Measurements from ENCODE around the gene MMP11.

The MMP11 gene

DNA sequence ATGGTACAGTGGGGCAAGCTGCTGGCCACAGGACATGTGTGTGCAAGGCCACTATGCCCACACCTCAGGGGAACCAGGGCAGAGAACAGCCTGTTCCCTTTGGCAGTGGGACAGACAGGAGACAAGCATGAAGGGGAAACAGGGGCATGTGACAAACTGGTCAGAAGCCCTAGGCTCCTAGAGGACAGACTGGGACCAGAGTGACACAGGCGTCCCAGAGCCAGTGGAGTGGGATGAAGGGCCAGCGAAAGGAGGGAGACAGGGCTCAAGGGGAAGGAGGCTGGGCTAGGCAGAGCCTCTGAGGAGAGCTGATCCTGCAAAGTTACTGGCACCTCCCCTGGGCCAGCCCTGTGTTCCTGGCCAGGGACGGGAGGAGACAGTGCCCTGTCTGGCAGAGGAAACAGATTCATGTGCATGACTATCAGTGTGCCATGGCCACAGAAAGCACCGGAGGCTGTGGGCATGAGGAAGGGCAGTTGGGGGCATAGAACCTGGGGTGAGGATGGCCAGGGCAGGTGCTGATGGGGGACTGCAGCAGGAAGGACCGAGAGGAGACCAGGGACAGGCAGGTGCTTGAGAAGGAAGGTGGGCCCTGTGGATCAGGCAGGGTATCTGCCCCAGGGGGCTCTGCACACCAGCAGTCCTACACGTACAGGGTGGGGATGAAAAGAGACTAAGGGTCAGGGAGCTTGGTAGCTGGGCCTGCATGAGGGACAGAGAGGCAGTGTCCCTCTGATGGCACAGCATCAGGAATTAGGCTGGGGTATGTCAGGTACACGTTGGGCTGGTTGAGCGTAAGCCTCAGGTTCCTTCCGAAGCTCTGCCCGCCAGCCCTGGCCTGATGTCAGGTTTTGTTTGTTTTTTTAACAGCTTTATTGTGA, 56.4 kb downstream of the MMP11 start:
- no peak for DNase-seq (ENCODE audit: low read depth)
- no peak overlapping the region for H3K4me3 ChIP-seq (ENCODE audit: low read depth, low read length)
- TF ChIP-seq, protein P1, sequence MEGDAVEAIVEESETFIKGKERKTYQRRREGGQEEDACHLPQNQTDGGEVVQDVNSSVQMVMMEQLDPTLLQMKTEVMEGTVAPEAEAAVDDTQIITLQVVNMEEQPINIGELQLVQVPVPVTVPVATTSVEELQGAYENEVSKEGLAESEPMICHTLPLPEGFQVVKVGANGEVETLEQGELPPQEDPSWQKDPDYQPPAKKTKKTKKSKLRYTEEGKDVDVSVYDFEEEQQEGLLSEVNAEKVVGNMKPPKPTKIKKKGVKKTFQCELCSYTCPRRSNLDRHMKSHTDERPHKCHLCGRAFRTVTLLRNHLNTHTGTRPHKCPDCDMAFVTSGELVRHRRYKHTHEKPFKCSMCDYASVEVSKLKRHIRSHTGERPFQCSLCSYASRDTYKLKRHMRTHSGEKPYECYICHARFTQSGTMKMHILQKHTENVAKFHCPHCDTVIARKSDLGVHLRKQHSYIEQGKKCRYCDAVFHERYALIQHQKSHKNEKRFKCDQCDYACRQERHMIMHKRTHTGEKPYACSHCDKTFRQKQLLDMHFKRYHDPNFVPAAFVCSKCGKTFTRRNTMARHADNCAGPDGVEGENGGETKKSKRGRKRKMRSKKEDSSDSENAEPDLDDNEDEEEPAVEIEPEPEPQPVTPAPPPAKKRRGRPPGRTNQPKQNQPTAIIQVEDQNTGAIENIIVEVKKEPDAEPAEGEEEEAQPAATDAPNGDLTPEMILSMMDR (IDR thresholded peaks at IDR 0.05; ENCODE audit: insufficient read depth, low read depth, low read length, missing control alignments) = no peak

GRCh38 chr22:23829845-23830372, 57.3 kb downstream of the MMP11 start:
- DNase-seq (ENCODE audit: low read depth) = no peak
- no peak overlapping the region for H3K4me3 ChIP-seq (ENCODE audit: low read depth, low read length)
- TF ChIP-seq, protein P1 (IDR thresholded peaks at IDR 0.05; ENCODE audit: insufficient read depth, low read depth, low read length, missing control alignments) = no peak

DNA sequence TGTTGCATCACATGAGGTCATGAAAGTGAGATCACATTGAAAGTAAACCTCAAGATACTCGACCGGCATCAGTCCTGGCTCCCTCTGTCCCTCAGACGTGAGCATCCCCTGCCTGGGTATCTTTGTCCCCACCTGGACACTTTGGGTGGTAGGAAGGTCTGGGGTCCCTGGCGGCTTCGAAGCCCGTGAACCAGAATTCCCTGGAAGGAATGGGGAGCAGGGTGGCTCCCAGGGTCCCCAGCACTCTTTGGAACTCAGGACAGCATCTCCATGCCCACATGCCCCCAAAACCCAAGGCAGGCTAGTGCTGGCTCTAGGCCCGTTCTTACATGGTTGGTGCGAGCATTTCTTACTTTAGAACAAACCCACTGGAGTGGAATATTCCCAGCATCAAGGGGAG, 58.6 kb downstream of the MMP11 start:
- no peak overlapping the region for H3K4me3 ChIP-seq (ENCODE audit: low read depth, low read length)
- TF ChIP-seq, protein P1 (IDR thresholded peaks at IDR 0.05; ENCODE audit: insufficient read depth, low read depth, low read length, missing control alignments) = no peak
- no peak for DNase-seq (ENCODE audit: low read depth)

DNA sequence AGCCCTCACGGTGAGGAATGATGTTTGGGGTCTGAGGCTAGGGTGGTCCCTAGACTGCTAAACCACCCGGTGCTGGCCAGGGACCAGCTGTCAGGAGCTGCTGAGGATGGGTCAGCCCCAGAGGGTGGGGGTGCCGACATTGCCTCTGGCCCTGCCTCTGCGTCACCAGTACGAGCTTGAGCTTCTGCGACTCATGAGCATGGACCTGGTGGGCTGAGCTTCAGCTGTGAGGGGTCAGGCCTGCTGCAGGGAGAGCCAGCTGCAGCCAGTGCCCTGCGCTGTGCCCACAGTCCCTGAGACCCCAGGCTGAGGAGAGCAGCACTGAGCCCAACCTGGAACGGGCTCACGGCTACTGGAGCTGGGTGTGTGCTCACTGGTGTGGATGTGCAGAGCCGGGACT, 59.1 kb downstream of the MMP11 start:
- TF ChIP-seq, protein P1 (IDR thresholded peaks at IDR 0.05; ENCODE audit: insufficient read depth, low read depth, low read length, missing control alignments) = no peak
- no peak overlapping the region for H3K4me3 ChIP-seq (ENCODE audit: low read depth, low read length)
- no peak for DNase-seq (ENCODE audit: low read depth)

DNA sequence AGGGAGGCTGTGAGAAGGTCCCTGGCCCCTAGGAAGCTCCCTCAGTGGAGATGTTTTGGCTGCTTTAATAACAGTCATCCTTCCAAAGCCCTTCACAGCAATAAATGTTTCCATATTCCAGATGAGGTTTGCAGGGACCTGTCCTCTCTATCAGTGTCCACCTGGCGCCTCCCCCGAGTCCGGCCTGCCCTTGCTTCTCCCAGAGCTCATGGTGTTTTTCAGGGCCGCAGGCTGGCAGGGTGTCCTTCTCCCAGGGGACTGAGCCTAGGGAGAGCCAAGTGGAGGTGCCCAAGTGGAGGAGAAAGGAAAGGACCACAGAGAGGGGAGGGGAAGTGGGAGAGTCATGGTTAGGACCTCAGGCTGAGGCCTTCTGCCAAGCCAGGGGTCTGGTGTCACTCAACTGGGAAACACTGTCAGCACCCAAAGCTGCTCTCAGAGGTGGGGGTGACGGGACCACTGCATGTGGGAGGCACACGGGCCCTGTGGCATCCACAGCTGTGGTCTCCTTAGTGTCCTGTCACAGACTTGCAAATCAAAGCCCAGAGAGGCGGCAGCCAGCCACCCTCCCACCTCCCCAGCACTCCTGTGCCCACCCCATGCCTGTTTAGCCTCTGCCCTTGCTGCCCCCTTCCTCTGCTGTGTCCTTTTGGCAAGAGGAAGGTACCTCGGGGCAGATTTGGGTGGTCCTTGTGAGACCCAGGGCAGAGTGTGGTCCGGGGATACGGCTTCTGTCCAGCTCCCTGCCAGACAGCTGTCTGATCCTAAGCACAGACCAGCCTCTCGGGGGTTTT, 59.8 kb downstream of the MMP11 start:
- no peak for DNase-seq (ENCODE audit: low read depth)
- H3K4me3 ChIP-seq (ENCODE audit: low read depth, low read length) = no peak overlapping the region
- TF ChIP-seq, protein P1 (IDR thresholded peaks at IDR 0.05; ENCODE audit: insufficient read depth, low read depth, low read length, missing control alignments) = no peak

GRCh38 chr22:23833017-23833751, 60.5 kb downstream of the MMP11 start:
- TF ChIP-seq, protein P1 (IDR thresholded peaks at IDR 0.05; ENCODE audit: insufficient read depth, low read depth, low read length, missing control alignments) = no peak
- no peak for DNase-seq (ENCODE audit: low read depth)
- H3K4me3 ChIP-seq (ENCODE audit: low read depth, low read length) = no peak overlapping the region
